PFSK-1 (cell line): ENCODE results near the gene PRKCE.

Experiments used
- FOXP2 ChIP-seq: optimal IDR thresholded peaks from 2 replicates; pipeline ENCODE3; 2011; ENCODE audit warnings: borderline replicate concordance, control low read depth, inconsistent platforms; ENCODE audit not compliant: insufficient read depth; ENCODE audit errors: extremely low read length, extremely low read depth
- POLR2AphosphoS5 ChIP-seq: IDR thresholded peaks from 2 replicates; pipeline ENCODE4 v1.6.1; 2012; ENCODE audit warnings: low read depth, mild to moderate bottlenecking, control low read depth, low read length, moderate library complexity
- REST ChIP-seq, 2 experiments: IDR thresholded peaks; 2 replicates each; pipeline versions ENCODE4 v1.6.1 to v1.8.0; 2011 to 2012; ENCODE audit warnings: low read depth in 2 of 2, low read length in 2 of 2, control low read depth in 1 of 2, inconsistent platforms in 1 of 2, mild to moderate bottlenecking in 1 of 2, moderate library complexity in 1 of 2; ENCODE audit not compliant: insufficient read depth in 1 of 2
- SIN3A ChIP-seq: IDR thresholded peaks from 2 replicates; pipeline ENCODE4 v1.6.1; 2012; ENCODE audit warnings: mild to moderate bottlenecking, low read length, moderate library complexity, borderline replicate concordance; ENCODE audit not compliant: insufficient read depth
- TAF1 ChIP-seq: IDR thresholded peaks from 2 replicates; pipeline ENCODE4 v1.6.1; 2012; ENCODE audit warnings: low read length, control low read depth, borderline replicate concordance; ENCODE audit not compliant: insufficient read depth

PRKCE gene

GRCh38 chr2:46041434-46041833 is 390.0 kb downstream of the PRKCE start:
- no peak for TF ChIP-seq SIN3A
- TF ChIP-seq REST (IDR thresholded peaks at IDR 0.05; ENCODE audit: insufficient read depth in 1 of 2, low read depth in 2 of 2, low read length in 2 of 2) = no peak
- no peak for TF ChIP-seq TAF1
- no peak for TF ChIP-seq FOXP2
- TF ChIP-seq POLR2AphosphoS5 = no peak

GRCh38 chr2:46042207-46042637 is 390.7 kb downstream of the PRKCE start:
- TF ChIP-seq REST (IDR thresholded peaks at IDR 0.05; ENCODE audit: insufficient read depth in 1 of 2, low read depth in 2 of 2, low read length in 2 of 2) (no peak), POLR2AphosphoS5 (no peak), FOXP2 (no peak), SIN3A (no peak), TAF1 (no peak)

GRCh38 chr2:46042711-46043110 is 391.2 kb downstream of the PRKCE start:
- no peak for TF ChIP-seq REST (IDR thresholded peaks at IDR 0.05; ENCODE audit: insufficient read depth in 1 of 2, low read depth in 2 of 2, low read length in 2 of 2)
- TF ChIP-seq SIN3A = no peak
- no peak for TF ChIP-seq POLR2AphosphoS5
- no peak for TF ChIP-seq FOXP2
- TF ChIP-seq TAF1 = no peak

GRCh38 chr2:46045888-46046287 is 394.4 kb downstream of the PRKCE start:
- TF ChIP-seq TAF1 (no peak), SIN3A (no peak), POLR2AphosphoS5 (no peak), REST (IDR thresholded peaks at IDR 0.05; ENCODE audit: insufficient read depth in 1 of 2, low read depth in 2 of 2, low read length in 2 of 2) (no peak), FOXP2 (no peak)

GRCh38 chr2:46047290-46047689 is 395.8 kb downstream of the PRKCE start:
- TF ChIP-seq FOXP2 = no peak
- no peak for TF ChIP-seq REST (IDR thresholded peaks at IDR 0.05; ENCODE audit: insufficient read depth in 1 of 2, low read depth in 2 of 2, low read length in 2 of 2)
- TF ChIP-seq TAF1 = no peak
- TF ChIP-seq SIN3A = no peak
- no peak for TF ChIP-seq POLR2AphosphoS5
